ENCODE results near the gene FAM20C.

Gene FAM20C

GRCh38 chr7:209416-209815, 17.0 kb downstream of the FAM20C start:
- TF ChIP-seq ZNF221 (tag by site-specific recombination; IDR thresholded peaks at IDR 0.05; ENCODE audit: borderline replicate concordance) (no peak), ZBTB48 (tag by site-specific recombination; IDR thresholded peaks at IDR 0.05) (no peak), ZNF37A (tag by site-specific recombination; IDR thresholded peaks at IDR 0.05) (no peak), ZNF837 (tag by site-specific recombination; IDR thresholded peaks at IDR 0.05) (no peak), ZNF366 (tag by site-specific recombination; conservative IDR thresholded peaks at IDR 0.05) (no peak), ZNF423 (tag by site-specific recombination; IDR thresholded peaks at IDR 0.05) (no peak), PRDM10 (tag by site-specific recombination; IDR thresholded peaks at IDR 0.05) (no peak), AEBP2 (tag by site-specific recombination; IDR thresholded peaks at IDR 0.05; ENCODE audit: borderline replicate concordance) (no peak), YY1 (tag by site-specific recombination; IDR thresholded peaks at IDR 0.05) (no peak)
- TF ChIP-seq, protein P1, sequence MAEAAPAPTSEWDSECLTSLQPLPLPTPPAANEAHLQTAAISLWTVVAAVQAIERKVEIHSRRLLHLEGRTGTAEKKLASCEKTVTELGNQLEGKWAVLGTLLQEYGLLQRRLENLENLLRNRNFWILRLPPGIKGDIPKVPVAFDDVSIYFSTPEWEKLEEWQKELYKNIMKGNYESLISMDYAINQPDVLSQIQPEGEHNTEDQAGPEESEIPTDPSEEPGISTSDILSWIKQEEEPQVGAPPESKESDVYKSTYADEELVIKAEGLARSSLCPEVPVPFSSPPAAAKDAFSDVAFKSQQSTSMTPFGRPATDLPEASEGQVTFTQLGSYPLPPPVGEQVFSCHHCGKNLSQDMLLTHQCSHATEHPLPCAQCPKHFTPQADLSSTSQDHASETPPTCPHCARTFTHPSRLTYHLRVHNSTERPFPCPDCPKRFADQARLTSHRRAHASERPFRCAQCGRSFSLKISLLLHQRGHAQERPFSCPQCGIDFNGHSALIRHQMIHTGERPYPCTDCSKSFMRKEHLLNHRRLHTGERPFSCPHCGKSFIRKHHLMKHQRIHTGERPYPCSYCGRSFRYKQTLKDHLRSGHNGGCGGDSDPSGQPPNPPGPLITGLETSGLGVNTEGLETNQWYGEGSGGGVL (tag by site-specific recombination; IDR thresholded peaks at IDR 0.05), result no peak
- Histone ChIP-seq H3K9me3 (ENCODE audit: control insufficient read depth, insufficient read depth, low read depth, low read length) (no peaks in the 10 kb centered on the region), H3K4me3 (ENCODE audit: low read depth, low read length) (no peak overlapping the region), H3K27ac (ENCODE audit: extremely low read depth, low read depth, low read length) (no peak overlapping the region), H3K4me1 (ENCODE audit: control insufficient read depth, insufficient read depth, low read length) (no peaks in the 10 kb centered on the region), H3K36me3 (ENCODE audit: control insufficient read depth in 2 of 2, insufficient read depth in 1 of 2, low read length in 2 of 2) (peaks cover 4 to 33% of the 10 kb centered on the region in 2 experiments; a peak in 2 of 3 replicates)
- ChIA-PET POLR2A (interaction anchor here (0.6 kb wide), 1 partner anchor 31 kb away, joined by 3 read pairs; no protein-coding TSS in a partner anchor), CTCF (no interaction called here)

GRCh38 chr7:209906-210305, 17.5 kb downstream of the FAM20C start:
- Histone ChIP-seq H3K9me3 (ENCODE audit: control insufficient read depth, insufficient read depth, low read depth, low read length) (no peaks in the 10 kb centered on the region), H3K36me3 (ENCODE audit: control insufficient read depth in 2 of 2, insufficient read depth in 1 of 2, low read length in 2 of 2) (peaks cover 4 to 28% of the 10 kb centered on the region in 2 experiments; a peak in 2 of 3 replicates), H3K27ac (ENCODE audit: extremely low read depth, low read depth, low read length) (no peak overlapping the region), H3K4me3 (ENCODE audit: low read depth, low read length) (no peak overlapping the region), H3K4me1 (ENCODE audit: control insufficient read depth, insufficient read depth, low read length) (no peaks in the 10 kb centered on the region)
- POLR2A ChIA-PET, result interaction anchor here (0.6 kb wide), 1 partner anchor 32 kb away, joined by 3 read pairs; no protein-coding TSS in a partner anchor
- CTCF ChIA-PET, result no interaction called here
- TF ChIP-seq SALL2 (tag by site-specific recombination; IDR thresholded peaks at IDR 0.05; ENCODE audit: borderline replicate concordance) (no peak), ZNF324 (tag by site-specific recombination; IDR thresholded peaks at IDR 0.05) (no peak), TCF7L2 (IDR thresholded peaks at IDR 0.05; ENCODE audit: borderline replicate concordance, low read depth, low read length) (no peak), ZNF174 (tag by site-specific recombination; IDR thresholded peaks at IDR 0.05) (no peak), ZNF621 (tag by site-specific recombination; IDR thresholded peaks at IDR 0.05) (no peak), ZBTB7A (tag by site-specific recombination; IDR thresholded peaks at IDR 0.05; ENCODE audit: low read depth) (no peak), ZNF660 (tag by site-specific recombination; IDR thresholded peaks at IDR 0.05) (no peak), WT1 (tag by site-specific recombination; IDR thresholded peaks at IDR 0.05) (no peak), ZNF670 (tag by site-specific recombination; IDR thresholded peaks at IDR 0.05; ENCODE audit: low read depth) (no peak), ZNF747 (tag by site-specific recombination; IDR thresholded peaks at IDR 0.05) (no peak), REPIN1 (tag by site-specific recombination; IDR thresholded peaks at IDR 0.05; ENCODE audit: low read depth) (no peak), ZNF510 (tag by site-specific recombination; IDR thresholded peaks at IDR 0.05; ENCODE audit: insufficient replicate concordance) (no peak), ZNF366 (tag by site-specific recombination; conservative IDR thresholded peaks at IDR 0.05) (no peak), ZBTB8A (tag by site-specific recombination; IDR thresholded peaks at IDR 0.05) (no peak), GLIS1 (tag by site-specific recombination; IDR thresholded peaks at IDR 0.05) (no peak), ZNF544 (tag by site-specific recombination; IDR thresholded peaks at IDR 0.05) (no peak)
- TF ChIP-seq, protein P2, sequence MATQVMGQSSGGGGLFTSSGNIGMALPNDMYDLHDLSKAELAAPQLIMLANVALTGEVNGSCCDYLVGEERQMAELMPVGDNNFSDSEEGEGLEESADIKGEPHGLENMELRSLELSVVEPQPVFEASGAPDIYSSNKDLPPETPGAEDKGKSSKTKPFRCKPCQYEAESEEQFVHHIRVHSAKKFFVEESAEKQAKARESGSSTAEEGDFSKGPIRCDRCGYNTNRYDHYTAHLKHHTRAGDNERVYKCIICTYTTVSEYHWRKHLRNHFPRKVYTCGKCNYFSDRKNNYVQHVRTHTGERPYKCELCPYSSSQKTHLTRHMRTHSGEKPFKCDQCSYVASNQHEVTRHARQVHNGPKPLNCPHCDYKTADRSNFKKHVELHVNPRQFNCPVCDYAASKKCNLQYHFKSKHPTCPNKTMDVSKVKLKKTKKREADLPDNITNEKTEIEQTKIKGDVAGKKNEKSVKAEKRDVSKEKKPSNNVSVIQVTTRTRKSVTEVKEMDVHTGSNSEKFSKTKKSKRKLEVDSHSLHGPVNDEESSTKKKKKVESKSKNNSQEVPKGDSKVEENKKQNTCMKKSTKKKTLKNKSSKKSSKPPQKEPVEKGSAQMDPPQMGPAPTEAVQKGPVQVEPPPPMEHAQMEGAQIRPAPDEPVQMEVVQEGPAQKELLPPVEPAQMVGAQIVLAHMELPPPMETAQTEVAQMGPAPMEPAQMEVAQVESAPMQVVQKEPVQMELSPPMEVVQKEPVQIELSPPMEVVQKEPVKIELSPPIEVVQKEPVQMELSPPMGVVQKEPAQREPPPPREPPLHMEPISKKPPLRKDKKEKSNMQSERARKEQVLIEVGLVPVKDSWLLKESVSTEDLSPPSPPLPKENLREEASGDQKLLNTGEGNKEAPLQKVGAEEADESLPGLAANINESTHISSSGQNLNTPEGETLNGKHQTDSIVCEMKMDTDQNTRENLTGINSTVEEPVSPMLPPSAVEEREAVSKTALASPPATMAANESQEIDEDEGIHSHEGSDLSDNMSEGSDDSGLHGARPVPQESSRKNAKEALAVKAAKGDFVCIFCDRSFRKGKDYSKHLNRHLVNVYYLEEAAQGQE (tag by site-specific recombination; IDR thresholded peaks at IDR 0.05), result no peak
